K562 (cell line): ENCODE measurements around the gene TPD52L1. TPM values are rescaled to one million over a fixed set of nuclear protein-coding genes. Genes with fewer than 3 reads are reported as not detected.

Source experiments
- ATAC-seq: fragments of 200-7000 bp; cut with Tn5 transposase; 3 replicates; pipeline ENCODE4 v1.9.1; 2020; ENCODE audit warnings: moderate library complexity
- BruUV-seq: library from RNA; stranded (reverse); fragments of 400-500 nt; replicated peaks from 2 replicates; lab custom pipeline; 2021; lab: Mats Ljungman, UMichigan
- CTCF ChIA-PET: fragments of 300-600 bp; formaldehyde crosslinking; extraction: SDS; loops from one replicate; lab custom pipeline; 2021; ENCODE audit warnings: low intra/inter-chr PET ratio; lab: Yijun Ruan, JAX
- POLR2A ChIA-PET: fragments of 300-600, 350-650 bp; sonication (Branson Sonifier 250); formaldehyde crosslinking; extraction: SDS; loops from one replicate; lab custom pipeline; 2021; ENCODE audit warnings: antibody characterized with exemption, inconsistent platforms; lab: Yijun Ruan, JAX
- DNase-seq, 4 experiments: peaks; one replicate each; pipeline versions ENCODE4 v3.0.0 to v3.0.0-alpha.2; 2011 to 2018; ENCODE audit warnings: low spot score in 3 of 4, mixed read lengths in 3 of 4; ENCODE audit errors: extremely low read depth in 1 of 4
- FAIRE-seq: peaks from 2 replicates; lab custom pipeline; 2011; peaks lifted over from hg19 to GRCh38; lab: Jason Lieb, UNC
- H2AFZ ChIP-seq: 2 replicates; pipeline ENCODE4 v1.6.0; 2011; ENCODE audit warnings: low read depth, low read length, control low read depth, inconsistent platforms
- H3K27ac ChIP-seq: fragments of 200-600 bp; 3 replicates; pipeline ENCODE4 v1.8.0; 2011; ENCODE audit warnings: low read depth, mild to moderate bottlenecking, control low read depth, inconsistent platforms, low read length, moderate library complexity, mixed read lengths; ENCODE audit errors: extremely low read depth
- H3K27me3 ChIP-seq, 2 experiments: fragments of 300-600 bp in 1 of 2; 2 replicates in 1 of 2; 3 replicates in 1 of 2; pipeline versions ENCODE4 v1.6.0 to v1.8.0; 2011; ENCODE audit warnings: inconsistent platforms in 2 of 2, low read length in 2 of 2, mild to moderate bottlenecking in 1 of 2, mixed read lengths in 1 of 2, moderate library complexity in 1 of 2; ENCODE audit not compliant: control insufficient read depth in 2 of 2, insufficient read depth in 2 of 2
- H3K36me3 ChIP-seq: fragments of 300-600 bp; 3 replicates; pipeline ENCODE4 v1.8.0; 2011; ENCODE audit warnings: mild to moderate bottlenecking, low read length, inconsistent platforms; ENCODE audit not compliant: control insufficient read depth, insufficient read depth
- H3K4me1 ChIP-seq, 2 experiments: fragments of 200-600 bp in 1 of 2; replicated peaks in 1 of 2; 2 replicates in 1 of 2; 3 replicates in 1 of 2; pipeline versions ENCODE4 v1.5.1 to v1.8.0; 2011; ENCODE audit warnings: inconsistent platforms in 2 of 2, low read length in 2 of 2, mild to moderate bottlenecking in 1 of 2, mixed read lengths in 1 of 2, moderate library complexity in 1 of 2; ENCODE audit not compliant: control insufficient read depth in 2 of 2, insufficient read depth in 2 of 2
- H3K4me2 ChIP-seq: 2 replicates; pipeline ENCODE4 v1.6.1; 2011; ENCODE audit warnings: low read length, control low read depth, inconsistent platforms, mixed read lengths; ENCODE audit not compliant: insufficient read depth
- H3K4me3 ChIP-seq: fragments of 200-600 bp; sonication (generic), shearing (Covaris generic); 2 replicates; pipeline ENCODE4 v1.5.1; 2016; ENCODE audit warnings: control low read depth, inconsistent platforms
- H3K79me2 ChIP-seq: fragments of 200-600 bp; 3 replicates; pipeline ENCODE4 v1.8.0; 2011; ENCODE audit warnings: low read length, inconsistent platforms; ENCODE audit not compliant: control insufficient read depth, insufficient read depth
- H3K9ac ChIP-seq, 2 experiments: 2 replicates each; pipeline versions ENCODE4 v1.6.0 to v1.6.1; 2011; ENCODE audit warnings: low read depth in 2 of 2, low read length in 2 of 2, control low read depth in 1 of 2, inconsistent platforms in 1 of 2, mild to moderate bottlenecking in 1 of 2, mixed read lengths in 1 of 2; ENCODE audit not compliant: insufficient read depth in 1 of 2
- H3K9me1 ChIP-seq: one replicate; pipeline ENCODE4 v1.6.0; 2011; ENCODE audit warnings: inconsistent platforms, mild to moderate bottlenecking, low read length, moderate library complexity; ENCODE audit not compliant: control insufficient read depth, insufficient read depth
- H3K9me3 ChIP-seq: replicated peaks from 2 replicates; pipeline ENCODE4 v1.5.1; 2011; ENCODE audit warnings: low read depth, low read length, inconsistent platforms; ENCODE audit not compliant: control insufficient read depth, insufficient read depth
- H4K20me1 ChIP-seq: replicated peaks from 2 replicates; pipeline ENCODE4 v1.6.1; 2011; ENCODE audit warnings: low read length, inconsistent platforms, mixed read lengths; ENCODE audit not compliant: control insufficient read depth, insufficient read depth
- ASH1L ChIP-seq: fragments of 450-650 bp; IDR thresholded peaks from 2 replicates; pipeline ENCODE4 v1.6.1; 2018; ENCODE audit warnings: borderline replicate concordance, mild to moderate bottlenecking, low read depth; ENCODE audit not compliant: partially characterized antibody
- ELK3 ChIP-seq: fragments of 450-650 bp; formaldehyde crosslinking; IDR thresholded peaks from 2 replicates; pipeline ENCODE4 v1.4.0; 2020; ENCODE audit warnings: mild to moderate bottlenecking
- MED1 ChIP-seq: sonication (generic); formaldehyde crosslinking; IDR thresholded peaks from 2 replicates; pipeline ENCODE4 v1.8.1; 2023; ENCODE audit warnings: missing genetic modification reagents, borderline replicate concordance
- SMARCA4 ChIP-seq: fragments of 450-650 bp; IDR thresholded peaks from 2 replicates; pipeline ENCODE4 v1.6.1; 2016
- WGBS: fragments of 100-300 bp; shearing (Covaris generic); methylation state at CpG from one replicate; pipeline ENCODE4 v1.1.6; 2016; ENCODE audit warnings: low coverage, mixed read lengths; ENCODE audit not compliant: insufficient coverage; ENCODE audit errors: missing lambda C conversion rate; 5-methylcytosine and 5-hydroxymethylcytosine counted together
- in situ Hi-C: fragments of 300-500 bp; cut with MboI; formaldehyde crosslinking; loops from 4 replicates; pipeline ENCODE4 v1.15.0; 2018; ENCODE audit warnings: inconsistent platforms, mixed read lengths
- intact Hi-C: fragments of 100-400 bp; cut with micrococcal nuclease; formaldehyde crosslinking; loops from 2 replicates; pipeline ENCODE4 v1.14.2; 2022
- polyA plus RNA-seq, 8 experiments: library from polyadenylated mRNA; depleted of rRNA in 4 of 8; stranded (reverse) in 5 of 8; unstranded in 3 of 8; fragments of >200 nt; fragmentation: Nextera tagmentation in 2 of 8; fragmentation: Illumina TruSeq in 1 of 8; extraction: Ambion mirVana in 2 of 8; extraction: Trizol in 1 of 8; gene quantifications; 2 replicates each; pipeline versions ENCODE4 v1.2.1 to v1.2.3, GENCODE V29; 2011 to 2014; ENCODE audit warnings: inconsistent platforms in 1 of 8, missing spikeins in 1 of 8
- total RNA-seq, 7 experiments: library from RNA; depleted of rRNA in 6 of 7; stranded (reverse); fragments of >200 nt in 6 of 7; fragmentation: Illumina TruSeq in 2 of 7; extraction: Trizol in 2 of 7; gene quantifications; 2 replicates each; pipeline versions ENCODE4 v1.2.1 to v1.2.3, GENCODE V29; 2011 to 2021; ENCODE audit warnings: low replicate concordance in 1 of 7
- TF ChIP-seq, protein P1 (sequence below): fragments of 450-650 bp; IDR thresholded peaks from 2 replicates; pipeline ENCODE4 v1.6.1; 2016

TPD52L1 gene
- total and polyA plus RNA-seq, 9 of the 15 experiments (the other 6 are each of a cell fraction or from before 2014, with no cell fraction given): 12.9 to 149 (median 75.7) TPM

DNA sequence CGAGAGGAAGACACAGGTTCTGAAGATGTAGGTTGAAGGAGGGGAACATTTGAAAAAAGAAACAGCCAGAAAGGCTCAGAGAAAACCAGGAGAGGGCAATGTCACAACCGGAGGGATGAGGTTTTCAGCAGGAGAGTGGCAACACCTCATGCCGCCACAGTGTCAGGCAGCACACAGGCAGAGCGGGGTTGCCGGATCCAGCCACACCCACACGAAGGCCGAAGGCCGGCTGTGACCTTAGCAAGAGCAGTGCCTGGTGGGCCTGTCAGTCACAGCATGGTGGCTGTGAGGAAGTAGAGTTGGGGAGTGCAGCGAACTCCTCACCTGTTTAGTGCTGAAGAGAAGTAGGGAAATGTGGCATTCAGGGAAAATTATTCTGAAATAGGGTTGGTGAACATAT, 134.1 kb downstream of the TPD52L1 start:
- no peak overlapping the region for H3K27ac ChIP-seq
- no peak for FAIRE-seq
- peaks cover 66% of the 10 kb centered on the region for H3K36me3 ChIP-seq
- intact Hi-C loops: no loop called here
- no peak overlapping the region for H2AFZ ChIP-seq
- no peak overlapping the region; a peak in 1 of 4 replicates for H3K9ac ChIP-seq
- H3K4me2 ChIP-seq: no peak overlapping the region
- peak; percentile 60 for ATAC-seq
- no peak for DNase-seq
- TF ChIP-seq, protein P1, sequence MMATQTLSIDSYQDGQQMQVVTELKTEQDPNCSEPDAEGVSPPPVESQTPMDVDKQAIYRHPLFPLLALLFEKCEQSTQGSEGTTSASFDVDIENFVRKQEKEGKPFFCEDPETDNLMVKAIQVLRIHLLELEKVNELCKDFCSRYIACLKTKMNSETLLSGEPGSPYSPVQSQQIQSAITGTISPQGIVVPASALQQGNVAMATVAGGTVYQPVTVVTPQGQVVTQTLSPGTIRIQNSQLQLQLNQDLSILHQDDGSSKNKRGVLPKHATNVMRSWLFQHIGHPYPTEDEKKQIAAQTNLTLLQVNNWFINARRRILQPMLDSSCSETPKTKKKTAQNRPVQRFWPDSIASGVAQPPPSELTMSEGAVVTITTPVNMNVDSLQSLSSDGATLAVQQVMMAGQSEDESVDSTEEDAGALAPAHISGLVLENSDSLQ: peak; percentile 30; the same call in 1 of the 2 replicates
- TF ChIP-seq MED1 (CRISPR knock-in tag) (no peak), ELK3 (CRISPR knock-in tag) (no peak), SMARCA4 (no peak), ASH1L (no peak)
- CTCF ChIA-PET: no interaction called here
- POLR2A ChIA-PET: no interaction called here
- no peaks in the 10 kb centered on the region for H3K9me1 ChIP-seq
- H3K4me1 ChIP-seq: peaks cover 0 to 3% of the 10 kb centered on the region in 2 experiments; a peak in 1 of 5 replicates
- H3K79me2 ChIP-seq: peaks cover 56% of the 10 kb centered on the region
- WGBS: 95% methylated on average over 9 of the region's 9 CpGs
- in situ Hi-C loops: no loop called here
- H3K9me3 ChIP-seq: no peaks in the 10 kb centered on the region
- H4K20me1 ChIP-seq: no peaks in the 10 kb centered on the region
- no TSS peak for BruUV-seq
- no peak overlapping the region for H3K4me3 ChIP-seq
- H3K27me3 ChIP-seq: no peaks in the 10 kb centered on the region
